GM12872 (cell line): Measurements from ENCODE around the gene COL6A6.

Experiments used
- CTCF ChIP-seq: IDR thresholded peaks from 3 replicates; pipeline ENCODE4 v1.5.1; 2011; ENCODE audit warnings: low read depth, mild to moderate bottlenecking, low read length, moderate library complexity; ENCODE audit not compliant: insufficient read depth

The COL6A6 gene

GRCh38 chr3:130514681-130515080, 2.3 kb upstream of the COL6A6 start:
- TF ChIP-seq CTCF = no peak

GRCh38 chr3:130515755-130516154, 1.2 kb upstream of the COL6A6 start:
- no peak for TF ChIP-seq CTCF

GRCh38 chr3:130517602-130518001, 625 bp downstream of the COL6A6 start:
- TF ChIP-seq CTCF = no peak

- no peak for TF ChIP-seq CTCF
These were observed 2.8 kb downstream of the COL6A6 start for GRCh38 chr3:130519754-130520153.

GRCh38 chr3:130522399-130522798, 5.4 kb downstream of the COL6A6 start:
- no peak for TF ChIP-seq CTCF

- no peak for TF ChIP-seq CTCF
These were observed 10.4 kb downstream of the COL6A6 start for GRCh38 chr3:130527426-130527825.

- TF ChIP-seq CTCF = no peak
These were observed 11.1 kb downstream of the COL6A6 start for GRCh38 chr3:130528120-130528519.
